Thoracic aorta (tissue), 2 donors: ENCODE measurements around the gene MARVELD1. TPM values are rescaled to one million over a fixed set of nuclear protein-coding genes. Genes with fewer than 3 reads are reported as not detected.

Source experiments
- ATAC-seq: fragments of 150-250 bp; one replicate; pipeline ENCODE4 v1.8.0; 2017; ENCODE audit warnings: low read depth; ENCODE audit not compliant: insufficient number of reproducible peaks, low FRiP score
- DNase-seq: peaks from one replicate; pipeline ENCODE4 v3.0.0-alpha.2; 2020; ENCODE audit warnings: low spot score
- H3K27ac ChIP-seq, 2 donors: fragments of 200-600 bp; sonication (generic); 1 replicate in 1 of 2; 2 replicates in 1 of 2; pipeline ENCODE4 v1.5.1; 2016; ENCODE audit warnings: mild to moderate bottlenecking in 2 of 2, moderate library complexity in 2 of 2
- H3K27me3 ChIP-seq: fragments of 200-600 bp; sonication (generic); replicated peaks from 2 replicates; pipeline ENCODE4 v1.6.0; 2016; ENCODE audit warnings: mild to moderate bottlenecking; ENCODE audit not compliant: insufficient read depth
- H3K36me3 ChIP-seq: fragments of 200-600 bp; sonication (generic); one replicate; pipeline ENCODE4 v1.5.1; 2016
- H3K4me1 ChIP-seq, 2 donors: fragments of 200-600 bp; sonication (generic); 1 replicate in 1 of 2; 2 replicates in 1 of 2; pipeline versions ENCODE4 v1.5.1 to v1.6.0; 2016; ENCODE audit warnings: low read depth in 2 of 2, mild to moderate bottlenecking in 1 of 2; ENCODE audit not compliant: control insufficient read depth in 1 of 2
- H3K4me3 ChIP-seq: fragments of 200-600 bp; sonication (generic); 2 replicates; pipeline ENCODE4 v1.5.1; 2016; ENCODE audit warnings: mild to moderate bottlenecking
- H3K9me3 ChIP-seq: fragments of 200-600 bp; sonication (generic); 2 replicates; pipeline ENCODE4 v1.5.1; 2016
- total RNA-seq, 2 donors: library from RNA; depleted of rRNA; stranded (reverse); fragments of >200 nt; gene quantifications; one replicate each; pipeline versions ENCODE4 v1.1.0 to v1.2.3, GENCODE V29; 2016
- TF ChIP-seq, protein P1 (sequence below): fragments of 200-600 bp; sonication (generic); IDR thresholded peaks from one replicate; pipeline ENCODE4 v1.5.1; 2019; ENCODE audit warnings: antibody characterized with exemption

MARVELD1 gene
- total RNA-seq, 2 donors from 2014 or later, result 85.0 to 97.9 TPM

GRCh38 chr10:97766996-97767924 lies 53.7 kb downstream of the MARVELD1 start:
- TF ChIP-seq, protein P1, sequence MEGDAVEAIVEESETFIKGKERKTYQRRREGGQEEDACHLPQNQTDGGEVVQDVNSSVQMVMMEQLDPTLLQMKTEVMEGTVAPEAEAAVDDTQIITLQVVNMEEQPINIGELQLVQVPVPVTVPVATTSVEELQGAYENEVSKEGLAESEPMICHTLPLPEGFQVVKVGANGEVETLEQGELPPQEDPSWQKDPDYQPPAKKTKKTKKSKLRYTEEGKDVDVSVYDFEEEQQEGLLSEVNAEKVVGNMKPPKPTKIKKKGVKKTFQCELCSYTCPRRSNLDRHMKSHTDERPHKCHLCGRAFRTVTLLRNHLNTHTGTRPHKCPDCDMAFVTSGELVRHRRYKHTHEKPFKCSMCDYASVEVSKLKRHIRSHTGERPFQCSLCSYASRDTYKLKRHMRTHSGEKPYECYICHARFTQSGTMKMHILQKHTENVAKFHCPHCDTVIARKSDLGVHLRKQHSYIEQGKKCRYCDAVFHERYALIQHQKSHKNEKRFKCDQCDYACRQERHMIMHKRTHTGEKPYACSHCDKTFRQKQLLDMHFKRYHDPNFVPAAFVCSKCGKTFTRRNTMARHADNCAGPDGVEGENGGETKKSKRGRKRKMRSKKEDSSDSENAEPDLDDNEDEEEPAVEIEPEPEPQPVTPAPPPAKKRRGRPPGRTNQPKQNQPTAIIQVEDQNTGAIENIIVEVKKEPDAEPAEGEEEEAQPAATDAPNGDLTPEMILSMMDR, result no peak
- DNase-seq, result no peak
- Histone ChIP-seq H3K36me3 (no peaks in the 10 kb centered on the region), H3K4me1 (peaks cover 0 to 9% of the 10 kb centered on the region in 2 donors), H3K4me3 (no peak overlapping the region), H3K9me3 (no peaks in the 10 kb centered on the region), H3K27me3 (no peaks in the 10 kb centered on the region), H3K27ac (no peak overlapping the region)
- no peak for ATAC-seq

Other genes with a start within 250 kb of the MARVELD1 start
- gene MMS19, start 215.3 kb upstream of the MARVELD1 start, total RNA-seq, result 100 to 1,000 TPM in 1 of 2 donors, 10 to 100 TPM in 1; 46.8 to 108 TPM
- 10 to 100 TPM; 10.2 to 20.4 TPM for gene UBTD1, start 214.8 kb upstream of the MARVELD1 start, total RNA-seq
- gene ANKRD2, start 141.0 kb upstream of the MARVELD1 start, total RNA-seq, result 1 to 10 TPM in 1 of 2 donors, not detected in 1; 1.9 TPM
- gene HOGA1, start 129.3 kb upstream of the MARVELD1 start, total RNA-seq, result 10 to 100 TPM in 1 of 2 donors, 1 to 10 TPM in 1; 7.0 to 12.3 TPM
- gene C10orf62, start 124.0 kb upstream of the MARVELD1 start, total RNA-seq, result 1 to 10 TPM in 1 of 2 donors, not detected in 1; 1.2 TPM
- gene MORN4, start 80.2 kb upstream of the MARVELD1 start, total RNA-seq, result 1 to 10 TPM; 3.5 to 6.6 TPM
- gene PI4K2A, start 73.1 kb upstream of the MARVELD1 start, total RNA-seq, result 10 to 100 TPM; 18.0 to 22.9 TPM
- gene AVPI1, start 26.5 kb upstream of the MARVELD1 start, total RNA-seq, result 10 to 100 TPM in 1 of 2 donors, 1 to 10 TPM in 1; 9.5 to 25.6 TPM
- 10 to 100 TPM; 24.8 to 25.5 TPM for gene ZFYVE27, start 23.4 kb downstream of the MARVELD1 start, total RNA-seq
- 1 to 10 TPM in 1 of 2 donors, under 1 TPM in 1; 0.41 to 1.8 TPM for gene SFRP5, start 58.3 kb downstream of the MARVELD1 start, total RNA-seq
- gene GOLGA7B, start 136.1 kb downstream of the MARVELD1 start, total RNA-seq, result under 1 TPM in 1 of 2 donors, not detected in 1; 0.07 TPM